Measurements from ENCODE around the gene PPP1CC. TPM values are rescaled to one million over a fixed set of nuclear protein-coding genes. Genes with fewer than 3 reads are reported as not detected.

Gene PPP1CC
- total and polyA plus RNA-seq, 9 donors = 94.4 to 158 (median 126) TPM

GRCh38 chr12:110694330-110694901, 48.3 kb downstream of the PPP1CC start:
- no peaks in the 10 kb centered on the region for H3K9me3 ChIP-seq
- TF ChIP-seq EP300 (IDR thresholded peaks at IDR 0.05) = no peak
- no peak for TF ChIP-seq CTCF (IDR thresholded peaks at IDR 0.05)
- TF ChIP-seq POLR2A (IDR thresholded peaks at IDR 0.05) = no peak
- DNase-seq = no peak
- peaks cover 5% of the 10 kb centered on the region for H3K4me1 ChIP-seq (ENCODE audit: insufficient read depth)
- H3K27me3 ChIP-seq = no peaks in the 10 kb centered on the region
- no peak overlapping the region for H3K27ac ChIP-seq
- intact Hi-C loops (cut with DNase I) = loop anchor here in 1 of 4 donors (10.0 kb wide), 1 partner anchor 240 kb away; the partner anchor contains the start of gene ARPC3
- H3K36me3 ChIP-seq = no peaks in the 10 kb centered on the region
- no peak overlapping the region for H3K4me3 ChIP-seq
- WGBS, 3 donors = 79 to 84% (median 82%) methylated on average over 12 of the region's 12 CpGs

GRCh38 chr12:110693731-110694130, 49.0 kb downstream of the PPP1CC start:
- no peaks in the 10 kb centered on the region for H3K4me1 ChIP-seq (ENCODE audit: insufficient read depth)
- WGBS, 3 donors = 82 to 85% (median 85%) methylated on average over 7 of the region's 7 CpGs
- TF ChIP-seq POLR2A (IDR thresholded peaks at IDR 0.05) (no peak), EP300 (IDR thresholded peaks at IDR 0.05) (no peak), CTCF (IDR thresholded peaks at IDR 0.05) (no peak)
- H3K9me3 ChIP-seq = no peaks in the 10 kb centered on the region
- H3K4me3 ChIP-seq = no peak overlapping the region
- no peak for DNase-seq
- no peaks in the 10 kb centered on the region for H3K27me3 ChIP-seq
- no peaks in the 10 kb centered on the region for H3K36me3 ChIP-seq
- no peak overlapping the region for H3K27ac ChIP-seq
- intact Hi-C loops (cut with DNase I) = loop anchor here in 1 of 4 donors (10.0 kb wide), 1 partner anchor 239 kb away; the partner anchor contains the start of gene ARPC3

- H3K36me3 ChIP-seq = no peaks in the 10 kb centered on the region
- DNase-seq = no peak
- H3K27me3 ChIP-seq = no peaks in the 10 kb centered on the region
- H3K9me3 ChIP-seq = no peaks in the 10 kb centered on the region
- H3K4me3 ChIP-seq = no peak overlapping the region
- 72 to 76% (median 74%) methylated on average over 4 of the region's 4 CpGs for WGBS, 3 donors
- no peak for TF ChIP-seq POLR2A (IDR thresholded peaks at IDR 0.05)
- TF ChIP-seq EP300 (IDR thresholded peaks at IDR 0.05) = no peak
- intact Hi-C loops (cut with DNase I) = loop anchor here in 1 of 4 donors (10.0 kb wide), 1 partner anchor 235 kb away; the partner anchor contains the start of gene ARPC3
- peak overlapping the region in 1 of 2 donors; percentile 80 for H3K27ac ChIP-seq
- peaks cover 3% of the 10 kb centered on the region for H3K4me1 ChIP-seq (ENCODE audit: insufficient read depth)
Measured at GRCh38 chr12:110690127-110690430, 52.6 kb downstream of the PPP1CC start.

- peak overlapping the region; percentile 64 to 80 for H3K27ac ChIP-seq
- 2% methylated on average over 30 to 38 of the region's 38 CpGs for WGBS, 3 donors
- intact Hi-C loops (cut with DNase I) = loop anchor here in 1 of 4 donors (10.0 kb wide), 1 partner anchor 235 kb away; the partner anchor contains the start of gene ARPC3
- H3K4me3 ChIP-seq = peak overlapping the region; percentile 67
- no peaks in the 10 kb centered on the region for H3K9me3 ChIP-seq
- TF ChIP-seq EP300 (IDR thresholded peaks at IDR 0.05) (no peak), POLR2A (IDR thresholded peaks at IDR 0.05) (no peak), CTCF (IDR thresholded peaks at IDR 0.05) (no peak)
- peak in 4 of 5 donors; percentile 51 to 71 (median 65) for DNase-seq
- no peaks in the 10 kb centered on the region for H3K36me3 ChIP-seq
- no peaks in the 10 kb centered on the region for H3K27me3 ChIP-seq
- peaks cover 3% of the 10 kb centered on the region for H3K4me1 ChIP-seq (ENCODE audit: insufficient read depth)
Measured at GRCh38 chr12:110689281-110690126, 53.2 kb downstream of the PPP1CC start.

Data from ovary (tissue), 9 donors.